ENCODE data around the gene PRKAR2A.
"Not testable (repeated sequence)": the region's sequence is repeated elsewhere in the genome, so short reads cannot be mapped to it uniquely, and the experiment has no call there.

The PRKAR2A gene

GRCh38 chr3:48837163-48837562, 10.5 kb downstream of the PRKAR2A start:
- DNase-seq (ENCODE audit: low read depth in 1 of 2, low spot score in 1 of 2) = no peak
- no peak for TF ChIP-seq SPI1 (IDR thresholded peaks at IDR 0.05; ENCODE audit: borderline replicate concordance, low read depth)
- no peak overlapping the region for H3K27ac ChIP-seq (replicated peaks)
- no peak overlapping the region for H3K4me3 ChIP-seq (replicated peaks; ENCODE audit: insufficient read depth, low read length)
- H3K27me3 ChIP-seq (ENCODE audit: insufficient read depth, poor library complexity, severe bottlenecking) = no peaks in the 10 kb centered on the region

- Histone ChIP-seq H3K27ac (replicated peaks) (no peak overlapping the region), H3K27me3 (ENCODE audit: insufficient read depth, poor library complexity, severe bottlenecking) (no peaks in the 10 kb centered on the region), H3K4me3 (replicated peaks; ENCODE audit: insufficient read depth, low read length) (no peak overlapping the region)
- TF ChIP-seq CTCF (IDR thresholded peaks at IDR 0.05; ENCODE audit: insufficient read depth, low read length) = no peak
- TF ChIP-seq GABPA (IDR thresholded peaks at IDR 0.05; ENCODE audit: low read depth) = no peak
- no peak for TF ChIP-seq POLR2AphosphoS5 (IDR thresholded peaks at IDR 0.05; ENCODE audit: low read depth)
- no peak for TF ChIP-seq SPI1 (IDR thresholded peaks at IDR 0.05; ENCODE audit: borderline replicate concordance, low read depth)
- TF ChIP-seq, protein P1, sequence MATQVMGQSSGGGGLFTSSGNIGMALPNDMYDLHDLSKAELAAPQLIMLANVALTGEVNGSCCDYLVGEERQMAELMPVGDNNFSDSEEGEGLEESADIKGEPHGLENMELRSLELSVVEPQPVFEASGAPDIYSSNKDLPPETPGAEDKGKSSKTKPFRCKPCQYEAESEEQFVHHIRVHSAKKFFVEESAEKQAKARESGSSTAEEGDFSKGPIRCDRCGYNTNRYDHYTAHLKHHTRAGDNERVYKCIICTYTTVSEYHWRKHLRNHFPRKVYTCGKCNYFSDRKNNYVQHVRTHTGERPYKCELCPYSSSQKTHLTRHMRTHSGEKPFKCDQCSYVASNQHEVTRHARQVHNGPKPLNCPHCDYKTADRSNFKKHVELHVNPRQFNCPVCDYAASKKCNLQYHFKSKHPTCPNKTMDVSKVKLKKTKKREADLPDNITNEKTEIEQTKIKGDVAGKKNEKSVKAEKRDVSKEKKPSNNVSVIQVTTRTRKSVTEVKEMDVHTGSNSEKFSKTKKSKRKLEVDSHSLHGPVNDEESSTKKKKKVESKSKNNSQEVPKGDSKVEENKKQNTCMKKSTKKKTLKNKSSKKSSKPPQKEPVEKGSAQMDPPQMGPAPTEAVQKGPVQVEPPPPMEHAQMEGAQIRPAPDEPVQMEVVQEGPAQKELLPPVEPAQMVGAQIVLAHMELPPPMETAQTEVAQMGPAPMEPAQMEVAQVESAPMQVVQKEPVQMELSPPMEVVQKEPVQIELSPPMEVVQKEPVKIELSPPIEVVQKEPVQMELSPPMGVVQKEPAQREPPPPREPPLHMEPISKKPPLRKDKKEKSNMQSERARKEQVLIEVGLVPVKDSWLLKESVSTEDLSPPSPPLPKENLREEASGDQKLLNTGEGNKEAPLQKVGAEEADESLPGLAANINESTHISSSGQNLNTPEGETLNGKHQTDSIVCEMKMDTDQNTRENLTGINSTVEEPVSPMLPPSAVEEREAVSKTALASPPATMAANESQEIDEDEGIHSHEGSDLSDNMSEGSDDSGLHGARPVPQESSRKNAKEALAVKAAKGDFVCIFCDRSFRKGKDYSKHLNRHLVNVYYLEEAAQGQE (IDR thresholded peaks at IDR 0.05; ENCODE audit: insufficient replicate concordance, low read depth) = no peak
- no peak for DNase-seq (ENCODE audit: low read depth in 1 of 2, low spot score in 1 of 2)
These were observed 11.9 kb downstream of the PRKAR2A start for GRCh38 chr3:48835650-48836366.

GRCh38 chr3:48832684-48833083, 15.0 kb downstream of the PRKAR2A start:
- H3K4me3 ChIP-seq (replicated peaks; ENCODE audit: insufficient read depth, low read length) = no peak overlapping the region
- DNase-seq (ENCODE audit: low read depth in 1 of 2, low spot score in 1 of 2) = no peak
- TF ChIP-seq POLR2AphosphoS5 (IDR thresholded peaks at IDR 0.05; ENCODE audit: low read depth) (no peak), SPI1 (IDR thresholded peaks at IDR 0.05; ENCODE audit: borderline replicate concordance, low read depth) (no peak), CTCF (IDR thresholded peaks at IDR 0.05; ENCODE audit: insufficient read depth, low read length) (no peak), GABPA (IDR thresholded peaks at IDR 0.05; ENCODE audit: low read depth) (no peak)
- TF ChIP-seq, protein P1 (IDR thresholded peaks at IDR 0.05; ENCODE audit: insufficient replicate concordance, low read depth) = no peak

DNA sequence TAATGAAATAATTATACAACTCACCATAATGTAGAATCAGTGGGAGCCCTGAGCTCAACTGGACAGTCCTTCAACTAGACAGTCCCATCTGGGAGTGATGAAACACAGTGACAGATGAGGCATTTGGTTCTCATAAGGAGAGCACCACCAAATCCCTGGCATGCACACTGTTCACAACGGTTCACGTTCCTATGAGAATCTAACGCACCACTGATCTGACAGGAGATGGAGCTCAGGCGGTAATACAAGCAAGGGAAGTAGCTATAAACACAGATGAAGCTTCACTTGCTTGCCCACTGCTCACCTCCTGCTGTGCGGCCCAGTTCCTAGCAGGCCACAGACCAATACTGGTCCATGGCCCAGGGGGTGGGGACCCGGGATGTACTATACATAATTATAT, 17.0 kb downstream of the PRKAR2A start:
- H3K4me3 ChIP-seq (replicated peaks; ENCODE audit: insufficient read depth, low read length) = no peak overlapping the region
- TF ChIP-seq POLR2AphosphoS5 (IDR thresholded peaks at IDR 0.05; ENCODE audit: low read depth) (no peak), GABPA (IDR thresholded peaks at IDR 0.05; ENCODE audit: low read depth) (no peak), SPI1 (IDR thresholded peaks at IDR 0.05; ENCODE audit: borderline replicate concordance, low read depth) (no peak), CTCF (IDR thresholded peaks at IDR 0.05; ENCODE audit: insufficient read depth, low read length) (no peak)
- TF ChIP-seq, protein P1 (IDR thresholded peaks at IDR 0.05; ENCODE audit: insufficient replicate concordance, low read depth) = no peak
- no peak for DNase-seq (ENCODE audit: low read depth in 1 of 2, low spot score in 1 of 2)

More at GRCh38 chr3:48832684-48833083, 15.0 kb downstream of the PRKAR2A start:
- H3K27me3 ChIP-seq (ENCODE audit: insufficient read depth, poor library complexity, severe bottlenecking) = no peaks in the 10 kb centered on the region
- H3K27ac ChIP-seq (replicated peaks) = no peak overlapping the region

GRCh38 chr3:48829525-48829924, 18.1 kb downstream of the PRKAR2A start:
- not testable (repeated sequence) for H3K27me3 ChIP-seq (ENCODE audit: insufficient read depth, poor library complexity, severe bottlenecking)

More for the DNA sequence above, 17.0 kb downstream of the PRKAR2A start:
- Histone ChIP-seq H3K27ac (replicated peaks) (no peak overlapping the region), H3K27me3 (ENCODE audit: insufficient read depth, poor library complexity, severe bottlenecking) (no peaks in the 10 kb centered on the region)

DNA sequence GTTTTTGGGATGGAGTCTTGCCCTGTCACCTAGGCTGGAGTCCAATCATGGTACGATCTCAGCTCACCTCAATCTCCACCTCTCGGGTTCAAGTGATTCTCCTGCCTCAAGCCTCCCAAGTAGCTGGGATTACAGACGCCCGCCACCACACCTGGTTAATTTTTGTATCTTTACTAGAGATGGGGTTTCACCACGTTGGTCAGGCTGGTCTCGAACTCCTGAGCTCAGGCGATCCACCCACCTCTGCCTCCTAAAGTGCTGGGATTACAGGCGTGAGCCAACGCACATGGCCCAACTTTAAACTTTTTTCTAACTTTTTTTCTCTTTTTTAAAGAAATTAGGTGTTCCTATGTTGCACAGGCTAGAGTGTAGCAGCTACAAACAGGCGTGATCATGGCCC, 19.8 kb downstream of the PRKAR2A start:
- H3K27ac ChIP-seq (replicated peaks); DNase-seq (ENCODE audit: low read depth in 1 of 2, low spot score in 1 of 2); H3K27me3 ChIP-seq (ENCODE audit: insufficient read depth, poor library complexity, severe bottlenecking); H3K4me3 ChIP-seq (replicated peaks; ENCODE audit: insufficient read depth, low read length): not testable (repeated sequence)

More at GRCh38 chr3:48829525-48829924, 18.1 kb downstream of the PRKAR2A start:
- H3K27ac ChIP-seq (replicated peaks); H3K4me3 ChIP-seq (replicated peaks; ENCODE audit: insufficient read depth, low read length); DNase-seq (ENCODE audit: low read depth in 1 of 2, low spot score in 1 of 2): not testable (repeated sequence)
